NCI-H2029 (cell line): ENCODE results near the gene SLC25A33.
"Not testable (repeated sequence)": the region's sequence is repeated elsewhere in the genome, so short reads cannot be mapped to it uniquely, and the experiment has no call there.

ENCODE experiments used
- DNase-seq: peaks from one replicate; lab custom pipeline; 2025; lab: John Stamatoyannopoulos, UW

The SLC25A33 gene

GRCh38 chr1:9625030-9625429 lies 85.8 kb downstream of the SLC25A33 start:
- DNase-seq: not testable (repeated sequence)

GRCh38 chr1:9626201-9626608 lies 86.9 kb downstream of the SLC25A33 start:
- DNase-seq: no peak

GRCh38 chr1:9628541-9629444 lies 89.5 kb downstream of the SLC25A33 start:
- no peak for DNase-seq

DNA sequence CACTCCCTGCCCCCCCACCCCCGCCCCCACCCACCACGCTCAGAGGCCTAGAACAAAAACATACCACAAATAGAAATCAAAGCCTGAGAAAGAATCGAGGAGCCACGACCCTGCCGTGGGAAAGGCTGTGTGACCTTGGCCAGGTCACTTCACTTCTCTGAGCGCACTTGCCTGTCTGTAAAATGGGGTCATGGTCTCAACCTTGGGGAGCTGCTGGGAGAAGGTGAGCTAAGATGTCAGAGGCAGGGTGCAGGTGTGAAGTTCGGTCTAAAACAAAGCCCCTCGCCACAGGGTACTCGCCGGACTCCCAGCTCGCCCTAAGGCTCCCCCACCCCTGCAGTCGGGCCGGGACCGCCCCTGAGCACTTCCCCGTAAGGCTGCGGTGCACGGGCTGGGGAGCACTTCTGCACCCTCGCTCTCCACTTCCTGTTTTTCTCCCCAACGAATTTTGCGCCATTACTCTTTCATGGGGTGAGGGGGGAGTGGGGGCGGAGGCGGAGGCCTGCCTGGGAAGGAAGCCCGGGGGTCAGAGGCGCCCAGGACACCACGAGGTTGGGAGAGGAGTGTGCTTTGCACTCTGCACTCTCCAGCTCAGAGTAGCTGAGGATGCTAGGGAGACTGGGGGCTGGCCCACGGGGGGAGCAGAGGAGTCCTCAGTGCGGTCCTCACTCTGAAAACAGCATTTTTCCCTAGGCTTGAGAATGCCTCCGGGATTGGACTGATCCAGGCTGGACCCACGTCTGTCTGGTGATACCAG lies 90.4 kb downstream of the SLC25A33 start:
- no peak for DNase-seq

DNA sequence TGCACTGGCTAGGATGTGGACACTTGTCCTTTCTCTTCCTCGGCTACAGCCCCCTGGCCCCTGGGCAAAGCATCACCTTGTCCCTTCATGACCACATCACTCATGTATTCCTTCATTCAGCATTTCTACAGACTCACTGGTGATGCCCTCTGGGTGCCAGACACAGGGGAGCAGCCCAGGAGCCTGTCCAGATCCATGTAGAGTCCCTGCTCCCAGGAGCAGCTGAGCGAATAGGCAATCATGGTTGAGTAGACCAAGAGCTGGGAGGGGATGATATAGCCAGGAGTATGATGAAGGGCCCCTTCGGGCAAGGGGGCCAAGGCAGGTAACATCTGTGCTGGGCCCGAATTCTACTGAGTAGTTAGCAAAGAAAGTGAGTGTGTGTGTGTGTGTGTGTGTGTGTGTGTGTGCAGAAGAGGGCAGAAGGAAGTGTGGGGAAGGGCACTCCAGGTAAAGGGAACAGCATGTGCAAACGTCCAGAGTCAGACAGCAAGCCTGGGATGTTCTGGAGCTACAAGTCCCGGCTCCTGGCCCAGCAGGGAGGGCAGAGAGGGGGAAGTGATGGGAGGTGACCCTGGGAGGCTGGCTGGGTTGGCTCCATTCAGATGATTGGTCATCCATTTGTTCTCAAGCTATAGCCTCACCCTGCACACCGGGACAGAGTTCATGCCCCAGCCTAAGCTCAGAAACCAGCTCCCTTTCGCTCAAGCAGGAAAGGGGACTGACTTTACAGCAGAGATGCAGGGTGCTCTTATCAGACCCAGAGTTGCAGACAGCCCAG lies 91.3 kb downstream of the SLC25A33 start:
- no peak for DNase-seq

DNA sequence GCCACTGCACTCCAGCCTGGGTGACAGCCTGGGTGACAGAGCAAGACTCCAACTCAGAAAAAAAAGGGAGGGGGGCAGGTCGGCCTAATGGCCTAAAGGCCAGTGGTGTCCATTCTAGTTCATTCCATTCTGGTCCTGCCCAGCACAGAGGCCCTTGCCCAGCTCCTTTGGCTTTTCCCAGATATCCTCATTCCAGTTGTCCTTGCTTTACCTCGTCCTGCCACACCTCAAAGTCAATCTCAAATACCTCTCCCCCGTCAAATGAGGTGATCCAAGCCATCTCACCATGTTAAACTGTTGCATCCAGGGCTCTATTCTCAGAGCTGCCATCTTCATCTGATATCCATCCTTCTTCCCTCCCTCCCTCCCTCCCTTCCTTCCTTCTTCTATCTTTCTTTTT lies 92.3 kb downstream of the SLC25A33 start:
- DNase-seq: no peak

DNA sequence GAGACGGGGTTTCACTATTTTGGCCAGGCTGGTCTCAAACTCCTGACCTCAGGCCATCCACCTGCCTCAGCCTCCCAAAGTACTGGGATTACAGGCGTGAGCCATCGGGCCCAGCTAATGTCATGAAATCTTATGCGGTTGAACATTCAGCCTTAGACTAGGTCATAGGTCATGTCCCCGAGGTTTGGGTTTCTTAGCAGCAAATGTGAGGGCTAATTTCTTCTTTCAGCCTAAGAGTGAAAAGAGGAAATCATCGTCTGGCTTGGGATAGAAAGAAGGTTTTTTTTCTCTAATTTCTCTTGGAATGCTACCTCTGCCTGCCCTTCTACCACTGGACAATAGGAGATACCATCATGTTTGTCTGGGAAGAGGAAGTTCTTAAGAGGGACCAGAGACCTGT lies 94.2 kb downstream of the SLC25A33 start:
- DNase-seq: no peak

DNA sequence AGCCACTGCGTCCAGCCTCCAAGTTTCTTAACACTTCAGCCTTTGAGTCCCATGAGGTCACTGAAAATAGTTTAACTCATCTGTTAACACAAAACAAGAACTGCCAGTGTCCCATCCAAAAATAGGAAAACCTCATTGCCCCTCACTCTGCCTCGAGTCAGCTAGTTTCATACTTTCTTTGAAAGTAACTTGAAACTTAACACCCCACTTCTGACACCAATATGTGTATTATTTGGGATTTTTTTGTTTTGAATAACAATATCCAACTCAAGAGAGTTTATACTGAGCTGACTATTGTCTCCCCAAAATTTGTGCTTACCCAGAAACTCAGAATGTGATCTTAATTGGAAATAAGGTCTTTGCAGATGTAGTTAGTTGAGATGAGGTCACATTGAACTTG lies 95.3 kb downstream of the SLC25A33 start:
- no peak for DNase-seq
